Right hindlimb (tissue), 1 donor: ENCODE measurements around the gene UMAD1.

ENCODE experiments used
- DNase-seq: peaks from one replicate; pipeline ENCODE4 v3.0.0-alpha.2; 2018

Gene UMAD1

GRCh38 chr7:7640221-7641128 is at the start of gene UMAD1:
Gene UMAD1 (plus strand): TSS chr7:7640752. CDS start chr7:7673372, 32,620 bp downstream.
- DNase-seq: peak; percentile 99

DNA sequence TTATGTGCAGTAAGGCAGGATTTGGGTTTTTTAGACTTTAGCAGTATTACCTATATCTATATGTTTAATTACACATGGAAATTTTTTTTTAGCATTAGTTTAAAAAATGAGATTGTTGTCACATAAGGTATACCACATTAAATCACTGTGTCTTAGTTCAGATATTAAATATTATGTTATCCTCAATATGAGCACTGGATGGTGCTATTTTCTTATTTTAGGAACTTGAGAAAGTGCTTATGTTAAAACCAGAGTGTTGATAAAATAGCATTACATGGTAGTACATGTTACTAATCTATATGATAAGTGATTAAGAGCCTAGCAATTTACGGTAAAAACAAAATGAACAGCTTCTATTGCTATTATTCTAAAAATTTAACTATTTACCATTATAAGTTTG is 45.1 kb upstream of the UMAD1 start:
- no peak for DNase-seq

- DNase-seq: no peak
Observed at GRCh38 chr7:7596176-7596575, 44.4 kb upstream of the UMAD1 start.

DNA sequence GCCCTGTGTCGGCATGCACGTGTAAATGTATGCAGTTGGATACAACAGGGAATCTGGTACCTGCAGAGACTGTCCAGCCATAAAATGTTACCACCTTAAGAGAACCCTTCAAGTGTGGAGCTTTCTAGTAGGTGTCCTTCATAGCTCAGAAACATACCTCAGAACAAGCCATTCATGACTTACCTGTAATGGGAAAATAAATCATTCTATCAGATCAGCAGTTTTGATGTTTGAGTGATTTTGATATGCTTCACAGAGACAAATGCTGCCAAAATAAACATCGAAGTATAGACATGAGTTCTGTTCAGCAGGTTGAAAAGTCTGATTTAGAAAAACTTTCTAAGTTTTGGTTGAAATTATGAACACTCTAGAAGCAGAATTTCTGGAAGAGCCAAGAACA is 33.5 kb upstream of the UMAD1 start:
- no peak for DNase-seq

DNA sequence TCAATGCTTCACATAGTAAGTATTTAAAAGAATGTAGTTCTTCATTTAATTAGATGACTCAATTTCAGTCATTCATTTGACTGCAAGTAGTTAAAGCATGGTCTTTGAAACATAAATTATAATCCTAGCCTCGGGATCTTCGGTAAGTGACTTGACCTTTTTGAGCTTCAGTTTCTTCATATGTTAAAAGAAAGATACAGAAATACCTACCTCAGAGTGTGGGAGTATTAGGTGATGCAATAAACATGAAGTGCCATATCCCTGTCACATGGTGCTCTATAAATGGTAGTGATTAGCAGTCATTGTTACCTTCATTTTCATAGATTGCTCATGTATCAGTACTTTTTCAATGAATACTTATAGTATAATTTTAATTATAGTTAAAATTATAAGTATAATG is 31.2 kb upstream of the UMAD1 start:
- no peak for DNase-seq

GRCh38 chr7:7612519-7612918 is 28.0 kb upstream of the UMAD1 start:
- no peak for DNase-seq

DNA sequence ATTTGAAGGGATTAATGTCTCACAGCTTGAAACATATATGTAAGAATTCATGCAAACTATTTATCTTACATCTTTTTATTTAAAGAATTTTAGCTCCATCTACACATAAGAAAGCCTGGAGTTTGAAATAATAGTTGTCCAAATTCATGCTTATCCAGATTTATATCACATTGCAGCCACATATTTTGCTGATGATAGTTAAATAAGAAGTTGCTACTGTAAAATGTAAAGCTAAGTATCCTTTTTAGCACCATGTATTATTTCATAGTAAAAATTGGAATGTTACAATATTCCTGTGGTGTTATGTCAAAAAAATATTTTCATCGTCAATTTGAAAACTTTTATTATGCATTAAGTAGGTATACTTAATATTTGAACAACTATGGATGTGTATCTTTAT is 27.3 kb upstream of the UMAD1 start:
- no peak for DNase-seq

DNA sequence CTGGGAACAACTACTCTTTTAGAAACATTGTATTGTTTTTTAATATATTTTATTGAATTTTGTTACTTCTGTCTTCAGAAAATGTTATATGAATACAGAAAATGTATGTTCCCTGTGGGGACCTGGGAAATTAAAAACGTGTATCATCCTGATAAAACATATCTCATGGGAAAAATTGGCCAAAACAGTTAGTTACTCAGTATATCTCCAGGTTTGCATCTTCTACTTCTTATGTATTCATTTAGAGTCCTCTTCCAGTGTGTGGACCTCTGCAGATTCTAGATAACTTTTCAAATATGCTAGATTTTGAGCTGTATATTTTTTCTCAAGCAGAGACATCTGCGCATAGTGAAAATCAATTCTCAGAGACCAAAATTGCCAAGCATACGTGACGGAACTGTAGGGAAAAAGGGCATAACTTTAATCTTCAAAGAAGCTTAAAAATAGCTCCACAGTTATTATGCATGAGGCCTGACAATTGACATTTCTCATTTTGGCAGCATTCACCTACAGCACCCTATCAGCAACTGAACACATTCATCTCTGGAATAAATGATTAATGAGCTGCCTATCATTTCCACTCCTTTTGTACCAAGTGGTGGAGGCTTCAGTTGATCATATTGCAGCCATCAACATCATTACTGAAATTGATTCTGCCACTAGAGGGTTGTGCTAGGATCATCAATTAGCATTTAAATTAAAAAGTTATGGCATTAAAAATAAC is 26.4 kb upstream of the UMAD1 start:
- no peak for DNase-seq

DNA sequence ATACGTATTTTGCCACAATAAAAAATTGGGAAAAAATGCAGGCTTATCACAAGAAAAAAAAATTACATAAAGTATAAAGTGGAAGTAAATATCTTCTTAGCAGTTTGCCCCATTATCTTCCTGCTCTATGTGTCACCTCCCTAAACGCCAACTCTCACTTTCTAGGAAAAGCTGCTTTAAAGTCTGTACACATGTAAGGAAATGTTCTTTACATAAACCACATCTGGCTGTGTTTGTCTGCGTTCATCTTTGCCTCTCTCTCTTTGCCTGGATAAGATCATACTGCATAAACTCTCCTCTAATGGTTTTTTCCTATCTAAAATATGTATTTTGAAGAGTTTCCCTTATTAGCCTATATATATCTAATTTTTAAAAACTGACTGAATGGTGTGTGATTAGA is 23.0 kb upstream of the UMAD1 start:
- no peak for DNase-seq

DNA sequence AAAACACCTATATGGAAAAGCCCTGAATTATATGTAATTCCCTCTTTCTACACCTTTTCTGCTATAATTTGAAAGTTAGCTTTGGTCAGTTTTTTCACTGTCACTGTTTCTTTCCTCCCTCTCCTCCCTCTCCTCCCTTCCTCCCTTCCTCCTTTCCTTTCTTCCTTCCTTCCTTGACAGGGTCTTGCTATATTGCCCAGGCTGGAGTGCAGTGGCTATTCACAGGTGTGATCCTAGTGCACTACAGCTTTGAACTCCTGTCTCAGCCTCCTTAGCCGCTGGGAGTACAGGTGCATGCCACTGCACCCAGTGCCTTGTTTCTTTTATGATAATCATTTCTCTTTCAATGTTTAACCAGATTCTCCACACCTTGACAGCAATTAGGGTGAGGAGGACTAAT is 22.1 kb upstream of the UMAD1 start:
- DNase-seq: no peak

GRCh38 chr7:7620236-7620635 is 20.3 kb upstream of the UMAD1 start:
- no peak for DNase-seq

- DNase-seq: no peak
Observed at GRCh38 chr7:7620644-7621210, 19.8 kb upstream of the UMAD1 start.

DNA sequence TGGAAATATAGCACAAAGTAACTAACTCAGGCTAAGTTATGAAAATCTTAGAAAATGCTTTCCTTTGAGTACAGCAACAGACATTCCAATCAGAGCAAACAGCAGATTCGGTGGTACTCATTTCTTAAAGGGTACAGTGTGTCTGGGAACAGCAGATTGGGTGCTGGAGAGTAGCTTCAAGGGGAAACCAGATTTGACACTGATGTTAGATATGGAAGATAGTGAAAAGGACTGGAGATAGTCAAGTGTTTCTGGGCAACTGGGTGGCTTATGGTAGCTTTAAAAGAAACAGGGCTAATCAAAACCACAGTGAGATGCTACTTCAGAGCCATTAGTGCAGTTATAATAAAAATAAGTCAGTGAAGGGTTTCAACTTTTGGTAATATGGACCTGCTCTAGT is 12.1 kb upstream of the UMAD1 start:
- DNase-seq: no peak

- no peak for DNase-seq
Observed at GRCh38 chr7:7630626-7631329, 9.8 kb upstream of the UMAD1 start.

- DNase-seq: no peak
Observed at GRCh38 chr7:7639421-7639820, 1.1 kb upstream of the UMAD1 start.

GRCh38 chr7:7639847-7640220 is 718 bp upstream of the UMAD1 start:
- DNase-seq: no peak

GRCh38 chr7:7641129-7641663 is 644 bp downstream of the UMAD1 start:
- DNase-seq: peak; percentile 47

GRCh38 chr7:7642081-7642480 is 1.5 kb downstream of the UMAD1 start:
- no peak for DNase-seq

DNA sequence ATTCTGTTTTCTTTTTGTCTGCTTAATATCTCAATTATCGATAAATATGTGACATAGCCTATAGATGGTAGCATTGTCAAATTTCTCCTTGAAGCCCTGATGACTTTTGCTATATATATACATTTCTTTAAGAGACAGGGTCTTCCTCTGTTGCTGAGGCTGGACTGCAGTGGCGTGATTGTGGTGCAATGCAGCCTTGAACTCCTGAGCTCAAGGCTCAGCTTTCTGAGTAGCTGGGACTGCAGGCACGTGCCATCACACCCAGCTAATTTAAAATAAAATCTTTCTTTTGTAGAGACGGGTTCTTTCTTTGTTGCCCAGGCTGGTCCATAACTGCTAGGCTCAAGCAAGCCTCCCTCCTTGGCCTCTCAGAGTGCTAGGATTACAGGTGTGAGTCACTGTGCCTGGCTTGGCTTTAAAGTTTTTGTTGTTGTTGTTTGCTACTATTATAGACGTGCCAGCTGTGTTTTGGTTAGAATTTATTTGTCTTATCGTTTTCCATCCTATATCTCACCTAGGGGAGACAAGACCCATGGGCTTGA is 7.0 kb downstream of the UMAD1 start:
- no peak for DNase-seq

GRCh38 chr7:7650682-7651206 is 10.2 kb downstream of the UMAD1 start:
- no peak for DNase-seq

DNA sequence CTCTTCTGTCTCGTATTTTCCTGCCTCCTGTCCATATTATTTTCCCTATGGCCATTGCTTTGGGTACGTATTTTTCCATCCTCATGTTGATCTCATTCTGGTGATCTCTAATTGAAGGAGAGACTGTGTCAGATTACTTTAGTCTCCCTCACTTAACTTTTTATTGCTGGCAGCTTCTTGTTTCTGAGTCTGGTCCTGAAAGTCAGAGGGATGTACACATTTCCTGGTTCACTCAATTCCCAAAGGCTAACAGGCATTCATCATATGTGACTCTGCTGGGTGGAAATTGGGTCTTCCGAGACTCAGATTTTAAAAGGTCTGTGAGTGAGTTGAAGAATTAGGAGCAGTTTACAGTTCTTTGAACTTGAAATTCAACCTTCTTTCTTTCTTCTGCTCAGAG is 10.9 kb downstream of the UMAD1 start:
- no peak for DNase-seq

- no peak for DNase-seq
Observed at GRCh38 chr7:7652798-7653540, 12.4 kb downstream of the UMAD1 start.
